Ovary (tissue), 9 donors: ENCODE data around the gene PIBF1. TPM values are rescaled to one million over a fixed set of nuclear protein-coding genes. Genes with fewer than 3 reads are reported as not detected.

Experiments
- DNase-seq, 5 donors: peaks; one replicate each; pipeline ENCODE4 v3.0.0-alpha.2; 2019 to 2020
- H3K27ac ChIP-seq, 2 donors: fragments of 200-600 bp; one replicate each; pipeline versions ENCODE4 v1.5.1 to v1.8.0; 2019 to 2022
- H3K27me3 ChIP-seq: fragments of 200-600 bp; one replicate; pipeline ENCODE4 v1.8.0; 2022
- H3K36me3 ChIP-seq: fragments of 200-600 bp; sonication (generic); one replicate; pipeline ENCODE4 v1.5.1; 2019
- H3K4me1 ChIP-seq: one replicate; pipeline ENCODE4 v1.8.1; 2013; ENCODE audit warnings: mild to moderate bottlenecking, moderate library complexity; ENCODE audit not compliant: insufficient read depth
- H3K4me3 ChIP-seq: fragments of 200-600 bp; sonication (generic); one replicate; pipeline ENCODE4 v1.5.1; 2017
- H3K9me3 ChIP-seq, 2 donors: fragments of 200-600 bp in 1 of 2; sonication (generic) in 1 of 2; one replicate each; pipeline versions ENCODE4 v1.5.1 to v1.8.1; 2013 to 2019; ENCODE audit warnings: mild to moderate bottlenecking in 1 of 2, moderate library complexity in 1 of 2
- CTCF ChIP-seq, 3 donors: fragments of 450-650 bp in 2 of 3; fragments of 200-600 bp in 1 of 3; IDR thresholded peaks; one replicate each; pipeline versions ENCODE4 v1.5.1 to v1.8.0; 2016 to 2022; ENCODE audit warnings: antibody characterized with exemption in 3 of 3, mild to moderate bottlenecking in 1 of 3
- EP300 ChIP-seq: sonication (generic); formaldehyde crosslinking; IDR thresholded peaks from one replicate; pipeline ENCODE4 v1.6.1; 2017; ENCODE audit warnings: antibody characterized with exemption
- POLR2A ChIP-seq: fragments of 450-650 bp; IDR thresholded peaks from one replicate; pipeline ENCODE4 v1.6.1; 2017; ENCODE audit warnings: antibody characterized with exemption, mild to moderate bottlenecking, moderate library complexity
- WGBS, 3 donors: extraction: QIAGEN DNeasy Blood & Tissue Kit in 1 of 3; methylation state at CpG; one replicate each; pipeline versions ENCODE4 v1.1.5 to v1.1.7; 2013 to 2017; 5-methylcytosine and 5-hydroxymethylcytosine counted together
- intact Hi-C, 4 donors: fragments of 100-400 bp; cut with DNase I; formaldehyde crosslinking; loops; one replicate each; pipeline versions ENCODE4 v1.11.0 to v1.15.1; 2022 to 2023
- polyA plus RNA-seq, 2 donors: library from polyadenylated mRNA; stranded (reverse); fragments of 200-250 nt in 1 of 2; fragments of 350-450 nt in 1 of 2; fragmentation: Illumina TruSeq in 1 of 2; extraction: RNeasy Lipid Tissue Mini Kit (QIAGEN cat#74804) in 1 of 2; gene quantifications; one replicate each; pipeline ENCODE4 v1.2.3, GENCODE V29; 2013 to 2014
- small RNA-seq: library from RNA; depleted of rRNA; stranded (forward); fragments of <200 nt; gene quantifications from one replicate; pipeline ENCODE3, GENCODE V24; 2016
- total RNA-seq, 7 donors: library from RNA; depleted of rRNA in 2 of 7; stranded (reverse); fragments of >200 nt in 2 of 7; fragmentation: NEBNext Ultra II Directional in 3 of 7; extraction: Animal tissue kit (Norgen Biotek cat#: 25700) in 3 of 7; gene quantifications; one replicate each; pipeline versions ENCODE4 v1.1.0 to v1.2.4, GENCODE V29; 2016 to 2023
- donor health status: DM: no; HTN: no; CAD: no; lungs with moderate emphysema.
- donor health status: DM: no; HTN: no; CAD: no.
- donor health status: Bipolar disorder and iron deficiency.
- donor health status: DM: yes; HTN: yes; CAD: no.
- donor health status: DM: no; HTN: no; CAD: no.
- donor health status: DM: yes; HTN: yes; CAD: no.

Gene PIBF1
- total and polyA plus RNA-seq, 9 donors: 9.8 to 45.7 (median 22.0) TPM

GRCh38 chr13:73062468-73062867 is 280.5 kb downstream of the PIBF1 start:
- H3K27me3 ChIP-seq: no peaks in the 10 kb centered on the region
- H3K9me3 ChIP-seq: no peaks in the 10 kb centered on the region
- H3K36me3 ChIP-seq: no peaks in the 10 kb centered on the region
- H3K27ac ChIP-seq: no peak overlapping the region
- intact Hi-C loops: no loop called here
- no peak for DNase-seq
- TF ChIP-seq CTCF (IDR thresholded peaks at IDR 0.05) (no peak), POLR2A (no peak), EP300 (no peak)
- no peaks in the 10 kb centered on the region for H3K4me1 ChIP-seq
- 94 to 98% (median 98%) methylated on average over 13 of the region's 13 CpGs for WGBS, 3 donors
- H3K4me3 ChIP-seq: no peak overlapping the region

- DNase-seq: no peak
- no peaks in the 10 kb centered on the region for H3K27me3 ChIP-seq
- no peaks in the 10 kb centered on the region for H3K9me3 ChIP-seq
- no peak overlapping the region for H3K4me3 ChIP-seq
- no peak overlapping the region for H3K27ac ChIP-seq
- intact Hi-C loops: no loop called here
- H3K36me3 ChIP-seq: no peaks in the 10 kb centered on the region
- H3K4me1 ChIP-seq: no peaks in the 10 kb centered on the region
- TF ChIP-seq CTCF (IDR thresholded peaks at IDR 0.05): no peak
- no peak for TF ChIP-seq EP300
- no peak for TF ChIP-seq POLR2A
- WGBS, 3 donors: 82 to 90% (median 88%) methylated on average over 3 of the region's 3 CpGs
Observed at GRCh38 chr13:73063166-73063565, 281.2 kb downstream of the PIBF1 start.

- TF ChIP-seq EP300 (no peak), CTCF (IDR thresholded peaks at IDR 0.05) (no peak), POLR2A (no peak)
- Histone ChIP-seq H3K9me3 (no peaks in the 10 kb centered on the region), H3K4me3 (no peak overlapping the region), H3K36me3 (no peaks in the 10 kb centered on the region), H3K27ac (no peak overlapping the region), H3K27me3 (no peaks in the 10 kb centered on the region), H3K4me1 (no peaks in the 10 kb centered on the region)
- 57 to 68% (median 63%) methylated on average over 2 of the region's 2 CpGs for WGBS, 3 donors
- intact Hi-C loops: no loop called here
- DNase-seq: no peak
Observed at GRCh38 chr13:73065036-73065435, 283.1 kb downstream of the PIBF1 start.

- TF ChIP-seq CTCF (IDR thresholded peaks at IDR 0.05) (no peak), POLR2A (no peak), EP300 (no peak)
- Histone ChIP-seq H3K27ac (no peak overlapping the region), H3K27me3 (no peaks in the 10 kb centered on the region), H3K4me3 (no peak overlapping the region), H3K9me3 (no peaks in the 10 kb centered on the region), H3K36me3 (no peaks in the 10 kb centered on the region), H3K4me1 (no peaks in the 10 kb centered on the region)
- 91 to 94% (median 93%) methylated on average over 7 of the region's 7 CpGs for WGBS, 3 donors
- DNase-seq: no peak
- intact Hi-C loops: no loop called here
Observed at GRCh38 chr13:73065665-73066340, 283.9 kb downstream of the PIBF1 start.

Small RNA genes within 50 kb of the gene (small RNA-seq; reads per million reads assigned to genes)
- not detected for gene RNU6-79P

Other genes starting within 250 kb of the PIBF1 start
- gene MZT1, start 54.5 kb upstream of the PIBF1 start, total RNA-seq: 1 to 10 TPM; 4.2 to 7.3 (median 5.2) TPM
- 1 to 10 TPM; 6.5 to 6.9 TPM for gene MZT1, start 54.5 kb upstream of the PIBF1 start, polyA plus RNA-seq
- gene BORA, start 54.2 kb upstream of the PIBF1 start, total RNA-seq: 1 to 10 TPM in 6 of 7 donors, under 1 TPM in 1; 0.66 to 2.1 (median 1.3) TPM
- 1 to 10 TPM in 1 of 2 donors, under 1 TPM in 1; 0.84 to 2.5 TPM for gene BORA, start 54.2 kb upstream of the PIBF1 start, polyA plus RNA-seq
- gene DIS3, start 233 bp upstream of the PIBF1 start, total RNA-seq: 10 to 100 TPM; 20.3 to 30.3 (median 28.8) TPM
- 10 to 100 TPM; 10.7 to 17.0 TPM for gene DIS3, start 233 bp upstream of the PIBF1 start, polyA plus RNA-seq